ENCODE measurements around the gene NCDN. TPM values are rescaled to one million over a fixed set of nuclear protein-coding genes. Genes with fewer than 3 reads are reported as not detected.
A peak's percentile ranks its signal among the peaks of the same experiment; 100 is the strongest.
"Not testable (repeated sequence)": the region's sequence is repeated elsewhere in the genome, so short reads cannot be mapped to it uniquely, and the experiment has no call there.

NCDN gene
- total RNA-seq, 2 donors from 2014 or later: 23.7 to 24.7 TPM

DNA sequence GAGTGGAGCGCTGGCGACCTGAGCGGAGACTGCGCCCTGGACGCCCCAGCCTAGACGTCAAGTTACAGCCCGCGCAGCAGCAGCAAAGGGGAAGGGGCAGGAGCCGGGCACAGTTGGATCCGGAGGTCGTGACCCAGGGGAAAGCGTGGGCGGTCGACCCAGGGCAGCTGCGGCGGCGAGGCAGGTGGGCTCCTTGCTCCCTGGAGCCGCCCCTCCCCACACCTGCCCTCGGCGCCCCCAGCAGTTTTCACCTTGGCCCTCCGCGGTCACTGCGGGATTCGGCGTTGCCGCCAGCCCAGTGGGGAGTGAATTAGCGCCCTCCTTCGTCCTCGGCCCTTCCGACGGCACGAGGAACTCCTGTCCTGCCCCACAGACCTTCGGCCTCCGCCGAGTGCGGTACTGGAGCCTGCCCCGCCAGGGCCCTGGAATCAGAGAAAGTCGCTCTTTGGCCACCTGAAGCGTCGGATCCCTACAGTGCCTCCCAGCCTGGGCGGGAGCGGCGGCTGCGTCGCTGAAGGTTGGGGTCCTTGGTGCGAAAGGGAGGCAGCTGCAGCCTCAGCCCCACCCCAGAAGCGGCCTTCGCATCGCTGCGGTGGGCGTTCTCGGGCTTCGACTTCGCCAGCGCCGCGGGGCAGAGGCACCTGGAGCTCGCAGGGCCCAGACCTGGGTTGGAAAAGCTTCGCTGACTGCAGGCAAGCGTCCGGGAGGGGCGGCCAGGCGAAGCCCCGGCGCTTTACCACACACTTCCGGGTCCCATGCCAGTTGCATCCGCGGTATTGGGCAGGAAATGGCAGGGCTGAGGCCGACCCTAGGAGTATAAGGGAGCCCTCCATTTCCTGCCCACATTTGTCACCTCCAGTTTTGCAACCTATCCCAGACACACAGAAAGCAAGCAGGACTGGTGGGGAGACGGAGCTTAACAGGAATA is 19.7 kb downstream of the NCDN start:
- DNase-seq: peak; percentile 75 to 77
- peaks cover 0 to 2% of the 10 kb centered on the region in 2 donors for H3K36me3 Mint-ChIP-seq (ENCODE audit: insufficient read depth in 2 of 2)
- no peaks in the 10 kb centered on the region for H3K9me3 Mint-ChIP-seq
- H3K27ac Mint-ChIP-seq: peak overlapping the region; percentile 88
- ATAC-seq (replicated peaks in 1 of 2): peak; percentile 89 to 93
- H3K27me3 Mint-ChIP-seq (ENCODE audit: low read depth): peaks cover 4% of the 10 kb centered on the region
- H3K4me3 Mint-ChIP-seq: peak overlapping the region; percentile 82 to 94
- H3K4me1 Mint-ChIP-seq (ENCODE audit: low read depth): peaks cover 10% of the 10 kb centered on the region

DNA sequence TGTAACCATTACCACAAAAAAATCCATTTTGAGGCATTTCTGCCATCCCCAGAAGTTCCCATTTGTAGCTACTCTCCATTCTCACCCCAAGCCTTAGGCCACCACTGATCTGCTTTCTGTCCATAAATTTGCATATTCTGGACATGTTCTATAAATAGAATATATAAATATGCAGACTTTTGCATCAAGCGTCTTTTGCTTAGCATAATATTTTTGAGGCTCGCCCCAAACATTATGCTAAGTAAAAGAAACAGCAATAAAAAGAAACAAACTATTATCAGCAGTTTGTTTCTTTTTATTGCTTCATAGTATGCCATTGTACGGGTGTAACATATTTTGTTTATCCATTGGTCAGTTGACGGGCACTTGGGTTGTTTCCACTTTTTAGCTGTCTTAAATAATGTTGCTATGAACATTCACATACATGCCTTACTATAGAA is 23.4 kb downstream of the NCDN start:
- no peaks in the 10 kb centered on the region for H3K9me3 Mint-ChIP-seq
- DNase-seq (no peak), ATAC-seq (replicated peaks in 1 of 2) (no peak)
- no peak overlapping the region for H3K4me3 Mint-ChIP-seq
- H3K4me1 Mint-ChIP-seq (ENCODE audit: low read depth): peaks cover 10% of the 10 kb centered on the region
- no peak overlapping the region for H3K27ac Mint-ChIP-seq
- H3K36me3 Mint-ChIP-seq (ENCODE audit: insufficient read depth in 2 of 2): peaks cover 0 to 2% of the 10 kb centered on the region in 2 donors
- H3K27me3 Mint-ChIP-seq (ENCODE audit: low read depth): no peaks in the 10 kb centered on the region

DNA sequence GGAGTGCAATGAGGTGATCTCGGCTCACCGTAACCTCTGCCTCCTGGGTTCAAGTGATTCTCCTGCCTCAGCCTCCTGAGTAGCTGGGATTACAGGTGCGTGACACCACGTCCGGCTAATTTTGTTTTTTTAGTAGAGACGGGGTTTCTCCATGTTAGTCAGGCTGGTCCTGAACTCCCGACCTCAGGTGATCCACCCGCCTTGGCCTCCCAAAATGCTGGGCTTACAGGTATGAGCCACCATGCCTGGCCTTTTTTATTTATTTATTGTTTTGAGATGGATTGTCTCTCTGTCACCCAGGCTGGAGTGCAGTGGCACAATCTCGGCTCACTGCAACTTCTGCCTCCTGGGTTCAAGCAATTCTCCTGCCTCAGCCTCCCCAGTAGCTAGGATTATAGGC is 24.0 kb downstream of the NCDN start:
- DNase-seq; H3K27ac Mint-ChIP-seq; H3K4me1 Mint-ChIP-seq (ENCODE audit: low read depth); ATAC-seq (replicated peaks in 1 of 2); H3K9me3 Mint-ChIP-seq; H3K36me3 Mint-ChIP-seq (ENCODE audit: insufficient read depth in 2 of 2); H3K27me3 Mint-ChIP-seq (ENCODE audit: low read depth); H3K4me3 Mint-ChIP-seq: not testable (repeated sequence)

DNA sequence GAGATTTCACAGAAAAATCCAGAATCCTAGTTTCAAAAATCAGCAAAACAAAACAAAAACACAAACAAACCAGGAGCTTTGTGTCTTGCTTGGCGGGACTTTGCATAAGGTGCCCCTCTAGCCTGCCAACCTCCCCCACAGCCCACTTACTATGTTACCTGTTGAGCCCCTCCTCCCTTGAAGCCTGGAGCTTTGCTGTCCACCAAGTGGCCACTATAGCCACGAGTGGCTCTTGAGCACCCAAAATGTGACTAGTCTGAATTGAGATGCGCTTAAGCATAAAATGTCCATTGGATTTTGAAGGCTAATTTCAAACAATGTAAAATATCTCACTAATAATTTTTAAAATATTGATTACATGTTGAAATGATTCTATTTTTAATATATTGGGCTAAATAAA is 27.7 kb downstream of the NCDN start:
- H3K4me3 Mint-ChIP-seq: no peak overlapping the region
- ATAC-seq (replicated peaks in 1 of 2) (no peak), DNase-seq (no peak)
- no peaks in the 10 kb centered on the region for H3K4me1 Mint-ChIP-seq (ENCODE audit: low read depth)
- H3K27ac Mint-ChIP-seq: no peak overlapping the region
- H3K9me3 Mint-ChIP-seq: no peaks in the 10 kb centered on the region
- H3K36me3 Mint-ChIP-seq (ENCODE audit: insufficient read depth in 2 of 2): no peaks in the 10 kb centered on the region
- no peaks in the 10 kb centered on the region for H3K27me3 Mint-ChIP-seq (ENCODE audit: low read depth)

DNA sequence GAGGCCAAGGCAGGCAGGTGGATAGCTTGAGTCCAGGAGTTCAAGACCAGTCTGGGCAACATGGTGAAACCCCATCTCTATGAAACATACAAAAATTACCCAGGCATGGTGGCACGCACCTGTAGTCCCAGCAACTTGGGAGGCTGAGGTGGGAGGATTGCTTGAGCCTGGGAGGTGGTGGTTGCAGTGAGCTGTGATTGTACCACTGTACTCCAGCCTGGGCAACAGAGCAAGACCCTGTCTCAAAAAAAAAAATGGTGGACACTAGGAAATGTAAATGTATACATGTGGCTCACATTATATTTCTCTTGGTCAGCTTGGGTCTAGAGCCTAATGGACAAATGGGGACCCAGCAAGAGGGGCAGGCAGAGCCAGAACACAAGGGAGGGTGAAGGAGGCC is 28.2 kb downstream of the NCDN start:
- not testable (repeated sequence) for H3K4me1 Mint-ChIP-seq (ENCODE audit: low read depth); H3K36me3 Mint-ChIP-seq (ENCODE audit: insufficient read depth in 2 of 2); DNase-seq; H3K9me3 Mint-ChIP-seq; H3K27ac Mint-ChIP-seq; ATAC-seq (replicated peaks in 1 of 2); H3K27me3 Mint-ChIP-seq (ENCODE audit: low read depth); H3K4me3 Mint-ChIP-seq

DNA sequence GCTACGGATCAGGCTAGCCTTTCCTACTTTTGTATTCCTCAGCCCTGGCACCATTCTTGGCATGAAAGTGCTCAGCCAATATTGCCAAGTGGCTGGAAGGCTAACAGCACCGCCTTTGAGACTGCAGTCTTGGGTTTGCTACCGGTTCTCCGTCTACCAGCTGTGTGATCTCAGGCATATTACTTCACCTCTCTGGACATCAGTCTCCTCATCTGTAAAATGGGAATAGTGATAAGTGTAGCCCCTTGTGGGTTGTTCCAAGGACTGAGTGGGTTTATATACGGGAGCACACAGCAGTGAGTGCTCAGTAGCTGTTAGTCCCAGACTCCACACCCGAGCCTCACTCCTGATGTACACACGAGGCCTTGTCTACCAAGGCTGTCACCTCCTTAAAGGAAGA is 29.2 kb downstream of the NCDN start:
- Mint-ChIP-seq H3K27me3 (ENCODE audit: low read depth) (no peaks in the 10 kb centered on the region), H3K36me3 (ENCODE audit: insufficient read depth in 2 of 2) (no peaks in the 10 kb centered on the region), H3K4me3 (no peak overlapping the region), H3K27ac (no peak overlapping the region), H3K4me1 (ENCODE audit: low read depth) (no peaks in the 10 kb centered on the region), H3K9me3 (no peaks in the 10 kb centered on the region)
- DNase-seq (no peak), ATAC-seq (replicated peaks in 1 of 2) (no peak)

DNA sequence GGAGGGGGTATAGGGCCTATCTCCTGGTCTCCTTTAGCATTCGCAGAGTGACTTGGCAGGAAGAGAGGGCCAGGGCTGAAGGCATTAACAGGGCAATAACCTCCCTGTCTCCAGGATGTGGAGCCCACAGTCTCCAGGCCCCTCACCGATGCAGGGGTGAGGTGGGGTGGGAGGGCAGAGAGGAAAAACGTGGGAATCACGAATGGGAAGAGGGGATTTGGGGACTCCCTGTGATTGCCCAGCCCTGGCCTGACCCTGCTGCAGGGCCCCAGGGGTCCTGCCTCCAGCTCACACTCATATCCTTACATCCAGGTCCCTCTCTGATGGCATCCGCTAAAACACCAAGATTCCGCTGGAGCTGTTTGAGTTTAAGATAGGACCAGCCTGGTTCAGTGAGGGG is 30.1 kb downstream of the NCDN start:
- ATAC-seq (replicated peaks in 1 of 2) (no peak), DNase-seq (no peak)
- Mint-ChIP-seq H3K36me3 (ENCODE audit: insufficient read depth in 2 of 2) (no peaks in the 10 kb centered on the region), H3K4me3 (no peak overlapping the region), H3K9me3 (no peaks in the 10 kb centered on the region), H3K27ac (no peak overlapping the region), H3K27me3 (ENCODE audit: low read depth) (no peaks in the 10 kb centered on the region), H3K4me1 (ENCODE audit: low read depth) (peaks cover 2% of the 10 kb centered on the region)

DNA sequence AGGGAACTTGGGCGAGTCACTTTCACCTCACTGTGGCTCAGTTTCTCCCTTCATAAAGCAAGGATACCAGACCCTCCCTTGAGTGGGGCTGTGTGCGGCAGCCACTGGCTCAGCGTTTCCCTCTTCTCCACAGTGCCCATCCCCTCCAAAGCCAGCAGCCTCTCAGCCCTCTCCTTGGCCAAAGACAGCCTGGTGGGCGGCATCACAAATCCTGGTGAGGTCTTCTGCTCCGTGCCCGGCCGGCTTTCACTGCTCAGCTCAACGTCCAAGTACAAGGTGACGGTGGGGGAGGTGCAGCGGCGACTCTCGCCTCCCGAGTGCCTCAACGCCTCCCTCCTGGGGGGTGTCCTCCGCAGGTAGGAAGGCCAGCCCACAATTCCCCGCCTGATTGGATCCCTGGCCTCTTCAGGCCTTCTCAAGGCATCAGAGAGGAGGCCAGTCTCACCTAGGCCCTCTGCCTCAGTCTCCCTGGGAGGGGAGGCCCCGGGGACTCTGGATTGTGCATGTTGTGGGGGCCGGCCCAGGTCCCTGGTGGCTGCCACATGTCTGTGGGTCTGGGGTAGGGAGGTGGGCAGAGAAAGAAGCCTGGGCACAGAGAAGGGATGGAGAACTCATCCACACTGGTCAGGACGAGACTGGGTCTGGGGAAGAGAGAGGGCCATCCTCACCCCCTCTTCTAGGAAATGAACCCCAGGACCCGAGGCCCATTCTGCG is 30.8 kb downstream of the NCDN start:
- DNase-seq (no peak), ATAC-seq (replicated peaks in 1 of 2) (peak in 1 of 2 donors; percentile 7)
- H3K4me1 Mint-ChIP-seq (ENCODE audit: low read depth): peaks cover 8% of the 10 kb centered on the region
- no peaks in the 10 kb centered on the region for H3K9me3 Mint-ChIP-seq
- H3K27ac Mint-ChIP-seq: no peak overlapping the region
- H3K36me3 Mint-ChIP-seq (ENCODE audit: insufficient read depth in 2 of 2): no peaks in the 10 kb centered on the region
- H3K27me3 Mint-ChIP-seq (ENCODE audit: low read depth): no peaks in the 10 kb centered on the region
- no peak overlapping the region for H3K4me3 Mint-ChIP-seq

DNA sequence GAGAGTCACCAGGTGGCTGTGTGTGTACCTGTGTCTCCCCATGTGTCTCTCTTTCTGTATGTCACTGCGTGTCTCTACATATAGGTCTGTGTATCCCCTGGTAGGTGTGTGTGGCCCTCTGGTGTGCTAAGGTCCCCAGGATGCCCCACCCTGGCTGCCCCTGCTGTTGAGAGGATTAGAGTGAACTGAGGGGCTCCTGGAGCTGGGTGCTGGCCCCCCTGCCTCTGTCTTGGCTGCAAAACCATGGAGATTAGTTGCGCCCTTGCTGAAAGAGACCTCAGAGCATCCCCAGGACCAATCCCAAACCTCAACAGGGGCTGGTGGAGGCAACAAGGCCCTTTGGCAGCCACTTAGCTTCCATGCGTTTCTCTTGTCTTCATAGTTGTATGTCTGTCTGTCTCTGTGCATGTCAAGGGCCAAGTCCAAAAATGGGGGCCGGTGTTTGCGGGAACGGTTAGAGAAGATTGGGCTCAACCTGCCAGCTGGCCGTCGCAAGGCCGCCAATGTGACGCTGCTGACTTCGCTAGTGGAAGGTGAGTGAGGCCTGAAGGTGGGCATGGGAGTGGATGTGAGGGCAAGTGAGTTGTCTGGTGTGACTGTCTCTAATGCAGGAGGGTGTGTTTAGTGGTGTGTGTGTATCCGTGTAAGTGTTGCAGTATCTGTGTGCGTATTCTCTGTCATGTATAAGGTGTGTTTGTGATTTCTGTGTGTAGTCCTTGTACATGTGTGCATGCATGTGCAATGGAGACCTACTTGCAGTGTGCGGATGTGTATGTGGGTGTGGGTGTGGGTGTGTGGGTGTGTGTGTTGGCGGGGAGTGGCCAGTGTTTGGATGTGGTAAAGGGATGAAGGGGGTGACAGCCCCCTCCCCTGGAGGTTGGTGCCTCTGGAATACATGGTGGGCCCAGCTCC is 32.2 kb downstream of the NCDN start:
- no peak for DNase-seq
- peaks cover 10% of the 10 kb centered on the region for H3K4me1 Mint-ChIP-seq (ENCODE audit: low read depth)
- H3K36me3 Mint-ChIP-seq (ENCODE audit: insufficient read depth in 2 of 2): no peaks in the 10 kb centered on the region
- no peaks in the 10 kb centered on the region for H3K9me3 Mint-ChIP-seq
- no peak for ATAC-seq (replicated peaks in 1 of 2)
- H3K27me3 Mint-ChIP-seq (ENCODE audit: low read depth): no peaks in the 10 kb centered on the region
- H3K4me3 Mint-ChIP-seq: no peak overlapping the region
- H3K27ac Mint-ChIP-seq: no peak overlapping the region

DNA sequence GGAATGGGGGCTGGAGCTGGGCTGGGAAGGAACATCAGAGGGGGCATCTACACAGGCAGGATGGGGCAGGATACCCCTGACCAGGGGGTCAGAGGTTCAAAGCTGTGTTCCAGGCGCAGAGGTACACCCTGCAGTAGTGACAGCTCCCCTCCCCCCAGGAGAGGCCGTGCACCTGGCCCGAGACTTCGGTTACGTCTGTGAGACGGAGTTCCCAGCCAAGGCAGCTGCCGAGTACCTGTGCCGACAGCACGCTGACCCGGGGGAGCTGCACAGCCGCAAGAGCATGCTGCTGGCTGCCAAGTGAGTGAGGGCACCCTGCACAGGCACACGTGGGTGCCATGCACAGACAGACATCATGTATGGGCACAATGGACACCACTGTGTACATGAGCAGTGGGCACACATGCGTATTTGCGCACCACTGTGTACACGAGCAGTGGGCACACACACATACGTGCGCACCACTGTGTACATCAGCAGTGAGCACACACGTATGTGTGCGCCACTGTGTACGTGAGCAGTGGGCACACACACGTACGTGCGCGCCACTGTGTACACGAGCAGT is 33.0 kb downstream of the NCDN start:
- no peak for DNase-seq
- H3K4me3 Mint-ChIP-seq: no peak overlapping the region
- no peaks in the 10 kb centered on the region for H3K27me3 Mint-ChIP-seq (ENCODE audit: low read depth)
- H3K9me3 Mint-ChIP-seq: no peaks in the 10 kb centered on the region
- no peak overlapping the region for H3K27ac Mint-ChIP-seq
- no peaks in the 10 kb centered on the region for H3K36me3 Mint-ChIP-seq (ENCODE audit: insufficient read depth in 2 of 2)
- ATAC-seq (replicated peaks in 1 of 2): peak in 1 of 2 donors; percentile 10
- peaks cover 10% of the 10 kb centered on the region for H3K4me1 Mint-ChIP-seq (ENCODE audit: low read depth)

DNA sequence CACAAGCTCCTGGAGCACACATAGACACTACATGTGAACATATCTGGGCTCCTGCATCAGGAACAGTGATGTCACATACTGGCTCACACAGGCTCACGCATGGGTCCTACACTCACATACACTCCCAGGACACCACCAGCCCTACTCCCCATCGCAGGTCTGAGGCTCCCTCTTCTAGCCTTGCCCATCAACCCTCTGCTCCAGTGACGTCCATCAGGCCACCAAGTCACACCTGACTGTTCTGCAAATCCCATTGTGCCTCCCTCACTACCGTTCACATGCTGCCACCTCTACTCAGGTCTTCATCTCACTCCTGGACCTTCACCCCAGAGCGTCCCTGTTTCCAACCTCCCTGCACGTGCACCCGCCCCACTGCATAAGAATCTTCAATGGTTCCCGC is 33.6 kb downstream of the NCDN start:
- Mint-ChIP-seq H3K9me3 (no peaks in the 10 kb centered on the region), H3K36me3 (ENCODE audit: insufficient read depth in 2 of 2) (no peaks in the 10 kb centered on the region), H3K27ac (no peak overlapping the region), H3K27me3 (ENCODE audit: low read depth) (no peaks in the 10 kb centered on the region), H3K4me3 (no peak overlapping the region), H3K4me1 (ENCODE audit: low read depth) (peaks cover 10% of the 10 kb centered on the region)
- DNase-seq (no peak), ATAC-seq (replicated peaks in 1 of 2) (peak in 1 of 2 donors; percentile 14)

DNA sequence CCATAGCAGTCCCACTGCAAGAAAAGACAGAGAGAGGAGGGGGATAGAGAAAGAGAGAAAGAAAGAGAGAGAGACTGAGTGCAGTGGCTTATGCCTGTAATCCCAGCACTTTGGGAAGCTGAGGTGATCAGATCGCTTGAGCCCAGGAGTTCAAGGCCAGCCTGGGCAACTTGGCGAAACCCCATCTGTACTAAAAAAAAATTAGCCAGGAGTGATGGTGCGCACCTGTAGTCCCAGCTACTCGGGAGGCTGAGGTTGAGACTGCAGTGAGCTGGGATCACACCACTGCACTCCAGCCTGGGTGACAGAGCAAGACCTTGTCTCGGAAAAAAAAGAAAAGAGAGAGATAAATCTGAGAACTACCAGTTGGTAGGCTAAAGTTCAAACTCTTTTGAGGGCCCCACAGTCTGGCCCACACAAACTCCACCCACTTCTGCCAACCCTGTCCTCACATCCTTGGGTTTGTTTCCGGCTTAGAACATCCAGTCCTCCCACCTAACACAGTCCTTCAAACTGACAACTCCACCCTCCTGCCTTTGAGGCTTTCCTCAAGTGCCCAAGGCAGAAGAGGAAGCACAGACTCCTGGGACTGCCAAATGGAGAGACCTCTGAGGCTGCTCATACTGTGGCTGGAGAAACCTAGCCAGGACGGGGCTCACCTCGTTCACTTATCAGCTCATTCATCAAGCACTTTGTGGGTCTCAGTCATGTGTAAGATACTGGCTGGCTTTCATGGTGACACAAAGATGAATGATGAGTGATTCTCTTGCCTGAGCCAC is 35.6 kb downstream of the NCDN start:
- Mint-ChIP-seq H3K9me3 (no peaks in the 10 kb centered on the region), H3K4me1 (ENCODE audit: low read depth) (peaks cover 10% of the 10 kb centered on the region), H3K36me3 (ENCODE audit: insufficient read depth in 2 of 2) (no peaks in the 10 kb centered on the region), H3K27me3 (ENCODE audit: low read depth) (no peaks in the 10 kb centered on the region), H3K4me3 (no peak overlapping the region), H3K27ac (no peak overlapping the region)
- DNase-seq (no peak), ATAC-seq (replicated peaks in 1 of 2) (peak; percentile 43 to 55)

All from activated T-cell treated with anti-CD3 and anti-CD28 coated beads, Interleukin-2, amount 50 U/mL, for 72 hours (primary cell).